CD14-positive monocyte (primary cell): ENCODE results near the gene WNT9B. TPM values are rescaled to one million over a fixed set of nuclear protein-coding genes. Genes with fewer than 3 reads are reported as not detected.

Experiments used
- DNase-seq, 3 donors: peaks; one replicate each; pipeline ENCODE4 v3.0.0-alpha.2; 2011 to 2022
- H2AFZ ChIP-seq: 2 replicates; pipeline ENCODE4 v1.6.0; 2012; ENCODE audit warnings: mild to moderate bottlenecking, low read depth, low read length, inconsistent platforms; ENCODE audit not compliant: insufficient read depth, poor library complexity, severe bottlenecking
- H3K27ac ChIP-seq, 2 donors: 1 replicate in 1 of 2; 2 replicates in 1 of 2; pipeline ENCODE4 v1.5.1; 2012 to 2013; ENCODE audit warnings: low read length in 2 of 2, control low read depth in 1 of 2, inconsistent platforms in 1 of 2, low read depth in 1 of 2, mild to moderate bottlenecking in 1 of 2
- H3K27me3 ChIP-seq, 2 donors: one replicate each; pipeline versions ENCODE4 v1.6.0 to v1.6.1; 2011 to 2013; ENCODE audit warnings: low read length in 2 of 2; ENCODE audit not compliant: control insufficient read depth in 2 of 2, insufficient read depth in 2 of 2
- H3K36me3 ChIP-seq, 2 donors: replicated peaks in 1 of 2; 1 replicate in 1 of 2; 2 replicates in 1 of 2; pipeline versions ENCODE4 v1.5.1 to v1.6.1; 2012 to 2013; ENCODE audit warnings: low read length in 2 of 2, control low read depth in 1 of 2, inconsistent platforms in 1 of 2, mild to moderate bottlenecking in 1 of 2; ENCODE audit not compliant: insufficient read depth in 2 of 2, control insufficient read depth in 1 of 2
- H3K4me1 ChIP-seq, 2 donors: 1 replicate in 1 of 2; 2 replicates in 1 of 2; pipeline versions ENCODE4 v1.5.1 to v1.6.1; 2012 to 2013; ENCODE audit warnings: low read length in 2 of 2, control low read depth in 1 of 2, inconsistent platforms in 1 of 2, mild to moderate bottlenecking in 1 of 2, moderate library complexity in 1 of 2; ENCODE audit not compliant: insufficient read depth in 2 of 2, control insufficient read depth in 1 of 2
- H3K4me2 ChIP-seq: replicated peaks from 2 replicates; pipeline ENCODE3; 2012; ENCODE audit warnings: low read length, moderate library complexity, mild to moderate bottlenecking; ENCODE audit not compliant: poor library complexity, severe bottlenecking; ENCODE audit errors: extremely low read depth
- H3K4me3 ChIP-seq, 3 experiments: fragments of 200-600 bp in 1 of 3; sonication (generic) in 1 of 3; replicated peaks in 1 of 3; 1 replicate in 2 of 3; 2 replicates in 1 of 3; pipeline ENCODE4 v1.5.1; 2011 to 2013; ENCODE audit warnings: low read length in 3 of 3, mild to moderate bottlenecking in 3 of 3, control low read depth in 2 of 3, low read depth in 2 of 3, inconsistent platforms in 1 of 3, moderate library complexity in 1 of 3
- H3K79me2 ChIP-seq: 2 replicates; pipeline ENCODE4 v1.6.0; 2012; ENCODE audit warnings: mild to moderate bottlenecking, control low read depth, inconsistent platforms, low read length, moderate library complexity; ENCODE audit not compliant: insufficient read depth
- H3K9ac ChIP-seq: 2 replicates; pipeline ENCODE4 v1.6.0; 2017; ENCODE audit warnings: low read length, mild to moderate bottlenecking; ENCODE audit not compliant: insufficient read depth, poor library complexity, severe bottlenecking
- H3K9me3 ChIP-seq, 2 donors: replicated peaks in 1 of 2; 1 replicate in 1 of 2; 2 replicates in 1 of 2; pipeline versions ENCODE4 v1.5.1 to v1.6.1; 2012 to 2013; ENCODE audit warnings: low read length in 2 of 2, control low read depth in 1 of 2; ENCODE audit not compliant: control insufficient read depth in 1 of 2, insufficient read depth in 1 of 2
- H4K20me1 ChIP-seq: 2 replicates; pipeline ENCODE4 v1.6.0; 2012; ENCODE audit warnings: mild to moderate bottlenecking, low read length, control low read depth, moderate library complexity; ENCODE audit not compliant: insufficient read depth
- H3K27ac Mint-ChIP-seq, 7 donors: one replicate each; pipeline ENCODE4 v1.8.0; 2020; ENCODE audit warnings: mild to moderate bottlenecking in 7 of 7, mixed read lengths in 7 of 7, moderate library complexity in 6 of 7, inconsistent platforms in 2 of 7
- H3K27me3 Mint-ChIP-seq, 3 donors: one replicate each; pipeline ENCODE4 v1.8.0; 2021 to 2022; ENCODE audit warnings: low read depth in 3 of 3, mild to moderate bottlenecking in 3 of 3, mixed read lengths in 3 of 3, moderate library complexity in 3 of 3, inconsistent platforms in 1 of 3
- H3K36me3 Mint-ChIP-seq, 2 donors: one replicate each; pipeline ENCODE4 v1.8.0; 2020; ENCODE audit warnings: mixed read lengths in 2 of 2, inconsistent platforms in 1 of 2, mild to moderate bottlenecking in 1 of 2
- H3K4me1 Mint-ChIP-seq: one replicate; pipeline ENCODE4 v1.8.0; 2020; ENCODE audit warnings: mild to moderate bottlenecking, mixed read lengths
- H3K4me3 Mint-ChIP-seq, 2 donors: one replicate each; pipeline ENCODE4 v1.8.0; 2020; ENCODE audit warnings: mild to moderate bottlenecking in 2 of 2, mixed read lengths in 2 of 2, moderate library complexity in 1 of 2
- H3K9me3 Mint-ChIP-seq, 7 donors: one replicate each; pipeline ENCODE4 v1.8.0; 2020 to 2022; ENCODE audit warnings: mixed read lengths in 7 of 7, mild to moderate bottlenecking in 6 of 7, moderate library complexity in 6 of 7, inconsistent platforms in 2 of 7
- WGBS: methylation state at CpG from one replicate; pipeline ENCODE4 v1.1.5; 2013; ENCODE audit warnings: missing lambda C conversion rate; ENCODE audit not compliant: insufficient coverage; 5-methylcytosine and 5-hydroxymethylcytosine counted together
- intact Hi-C, 2 donors: fragments of 100-400 bp; cut with micrococcal nuclease; formaldehyde crosslinking; loops; one replicate each; pipeline versions ENCODE4 v1.15.0 to v1.15.1; 2023
- polyA plus RNA-seq, 3 donors: library from polyadenylated mRNA; depleted of rRNA in 1 of 3; unstranded in 2 of 3; stranded (reverse) in 1 of 3; fragments of 300-500 nt in 2 of 3; fragments of >200 nt in 1 of 3; fragmentation: Illumina TruSeq in 2 of 3; gene quantifications; 1 replicate in 2 of 3; 2 replicates in 1 of 3; pipeline ENCODE4 v1.2.3, GENCODE V29; 2012 to 2021
- TF ChIP-seq, protein P1 (sequence below): fragments of 200-600 bp; IDR thresholded peaks from one replicate; pipeline ENCODE4 v1.8.0; 2022; ENCODE audit warnings: antibody characterized with exemption, mild to moderate bottlenecking

Gene WNT9B
- polyA plus RNA-seq, 3 donors, result 0.19 TPM; not detected in 2

DNA sequence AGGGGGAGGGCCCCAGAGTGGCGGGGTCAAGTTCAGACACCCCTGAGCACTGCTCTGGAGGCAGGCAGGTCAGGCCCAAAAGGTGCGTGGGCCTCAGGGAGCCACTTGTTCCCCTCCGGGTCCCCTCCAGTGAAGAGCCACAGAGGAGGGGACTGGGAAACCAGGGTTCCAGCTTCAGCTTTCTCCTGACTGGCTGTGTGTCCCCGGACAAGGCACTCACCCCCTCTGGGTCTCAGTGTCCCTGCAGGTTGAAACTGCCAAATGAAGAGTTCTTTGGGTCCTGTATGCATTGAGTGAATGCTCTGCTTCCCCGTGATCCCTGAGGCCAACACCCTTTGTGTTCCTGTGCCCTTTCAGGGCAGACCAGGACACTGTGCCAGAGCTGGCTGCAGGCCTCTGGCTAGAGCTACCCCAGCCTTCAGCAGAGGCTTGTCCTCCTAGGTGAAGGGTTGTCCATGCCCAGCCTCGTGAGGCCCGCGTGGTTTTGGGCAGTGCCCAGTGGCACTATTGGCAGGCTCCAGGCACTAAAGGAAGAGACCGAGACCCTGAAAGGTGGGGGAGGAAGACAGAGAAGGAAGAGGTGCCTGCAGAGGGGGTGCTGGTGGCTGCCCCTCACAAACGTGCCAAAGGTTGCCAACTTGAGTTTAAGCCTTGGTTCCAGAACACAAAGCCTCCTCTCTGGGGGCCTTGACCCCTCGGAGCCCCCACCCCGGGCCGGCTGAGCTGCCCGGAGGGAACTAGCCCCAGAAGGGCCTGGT lies 19.6 kb upstream of the WNT9B start:
- H3K9ac ChIP-seq, result no peak overlapping the region
- 74% methylated on average over 10 of the region's 14 CpGs for WGBS
- no peak overlapping the region for H2AFZ ChIP-seq
- no peaks in the 10 kb centered on the region for H3K27me3 ChIP-seq
- H3K9me3 ChIP-seq, result no peaks in the 10 kb centered on the region
- DNase-seq, result no peak
- no peaks in the 10 kb centered on the region for H4K20me1 ChIP-seq
- H3K27ac Mint-ChIP-seq, result no peak overlapping the region
- no peak overlapping the region for H3K4me3 Mint-ChIP-seq
- intact Hi-C loops, result no loop called here
- no peak overlapping the region for H3K4me3 ChIP-seq
- H3K9me3 Mint-ChIP-seq, result no peaks in the 10 kb centered on the region
- H3K36me3 Mint-ChIP-seq, result no peaks in the 10 kb centered on the region
- no peaks in the 10 kb centered on the region for H3K36me3 ChIP-seq
- H3K79me2 ChIP-seq, result no peaks in the 10 kb centered on the region
- H3K27me3 Mint-ChIP-seq, result peaks cover 7 to 29% (median 17%) of the 10 kb centered on the region in 3 donors
- TF ChIP-seq, protein P1, sequence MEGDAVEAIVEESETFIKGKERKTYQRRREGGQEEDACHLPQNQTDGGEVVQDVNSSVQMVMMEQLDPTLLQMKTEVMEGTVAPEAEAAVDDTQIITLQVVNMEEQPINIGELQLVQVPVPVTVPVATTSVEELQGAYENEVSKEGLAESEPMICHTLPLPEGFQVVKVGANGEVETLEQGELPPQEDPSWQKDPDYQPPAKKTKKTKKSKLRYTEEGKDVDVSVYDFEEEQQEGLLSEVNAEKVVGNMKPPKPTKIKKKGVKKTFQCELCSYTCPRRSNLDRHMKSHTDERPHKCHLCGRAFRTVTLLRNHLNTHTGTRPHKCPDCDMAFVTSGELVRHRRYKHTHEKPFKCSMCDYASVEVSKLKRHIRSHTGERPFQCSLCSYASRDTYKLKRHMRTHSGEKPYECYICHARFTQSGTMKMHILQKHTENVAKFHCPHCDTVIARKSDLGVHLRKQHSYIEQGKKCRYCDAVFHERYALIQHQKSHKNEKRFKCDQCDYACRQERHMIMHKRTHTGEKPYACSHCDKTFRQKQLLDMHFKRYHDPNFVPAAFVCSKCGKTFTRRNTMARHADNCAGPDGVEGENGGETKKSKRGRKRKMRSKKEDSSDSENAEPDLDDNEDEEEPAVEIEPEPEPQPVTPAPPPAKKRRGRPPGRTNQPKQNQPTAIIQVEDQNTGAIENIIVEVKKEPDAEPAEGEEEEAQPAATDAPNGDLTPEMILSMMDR, result no peak
- H3K27ac ChIP-seq, result no peak overlapping the region
- H3K4me1 Mint-ChIP-seq, result peaks cover 3% of the 10 kb centered on the region
- H3K4me2 ChIP-seq, result no peak overlapping the region
- H3K4me1 ChIP-seq, result no peaks in the 10 kb centered on the region

DNA sequence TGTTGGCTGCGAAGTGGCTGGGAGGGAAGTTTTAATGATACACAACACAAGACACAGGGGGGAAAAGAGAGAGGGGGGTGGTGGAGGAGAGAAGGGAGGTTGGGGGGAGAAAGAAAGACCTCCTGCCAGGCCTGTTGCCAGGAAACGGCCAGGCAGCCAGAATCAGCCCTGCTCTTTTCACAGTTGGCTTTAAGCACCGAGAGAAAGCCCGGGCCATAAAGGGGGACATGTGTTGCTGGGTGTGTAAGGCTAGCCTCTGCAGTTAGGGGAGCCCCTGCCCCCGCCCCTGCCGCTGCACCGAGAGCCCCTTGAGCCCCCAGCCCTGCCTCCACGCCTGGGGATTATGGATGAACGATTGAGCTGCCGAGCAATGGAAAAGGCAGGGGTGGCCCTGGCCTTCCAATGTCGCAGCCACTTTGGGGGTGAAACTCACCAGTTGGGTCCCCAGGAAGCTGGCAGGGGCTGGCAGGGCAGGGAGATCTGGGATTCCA lies 19.0 kb upstream of the WNT9B start:
- TF ChIP-seq, protein P1, result no peak
- Histone ChIP-seq H3K9me3 (no peaks in the 10 kb centered on the region), H3K4me2 (no peak overlapping the region), H3K27me3 (no peaks in the 10 kb centered on the region), H3K4me1 (no peaks in the 10 kb centered on the region), H4K20me1 (no peaks in the 10 kb centered on the region), H3K4me3 (no peak overlapping the region), H3K9ac (no peak overlapping the region), H3K27ac (no peak overlapping the region), H3K36me3 (no peaks in the 10 kb centered on the region), H2AFZ (no peak overlapping the region), H3K79me2 (no peaks in the 10 kb centered on the region)
- Mint-ChIP-seq H3K9me3 (no peaks in the 10 kb centered on the region), H3K27ac (no peak overlapping the region), H3K4me1 (peaks cover 3% of the 10 kb centered on the region), H3K27me3 (peaks cover 10 to 32% (median 18%) of the 10 kb centered on the region in 3 donors), H3K36me3 (no peaks in the 10 kb centered on the region), H3K4me3 (no peak overlapping the region)
- intact Hi-C loops, result no loop called here
- WGBS, result 86% methylated on average over 10 of the region's 11 CpGs
- no peak for DNase-seq
